GM21381 (cell line): ENCODE results near the gene PLCD3.

Experiments
- ATAC-seq: cut with Tn5 transposase; IDR thresholded peaks from one replicate; pipeline ENCODE4 v1.9.1; 2021; ENCODE audit warnings: mild to moderate bottlenecking, moderate library complexity; ENCODE audit not compliant: unreplicated experiment

The PLCD3 gene

GRCh38 chr17:45118691-45119090 is 13.6 kb downstream of the PLCD3 start:
- ATAC-seq: no peak

GRCh38 chr17:45117848-45118646 is 14.3 kb downstream of the PLCD3 start:
- no peak for ATAC-seq

- no peak for ATAC-seq
These were observed 15.0 kb downstream of the PLCD3 start for GRCh38 chr17:45117334-45117733.

GRCh38 chr17:45116434-45117016 is 15.8 kb downstream of the PLCD3 start:
- no peak for ATAC-seq

- ATAC-seq: no peak
These were observed 16.4 kb downstream of the PLCD3 start for GRCh38 chr17:45115871-45116270.

- ATAC-seq: no peak
These were observed 17.2 kb downstream of the PLCD3 start for GRCh38 chr17:45115015-45115625.

- ATAC-seq: no peak
These were observed 18.0 kb downstream of the PLCD3 start for GRCh38 chr17:45114117-45114932.

- ATAC-seq: no peak
These were observed 18.9 kb downstream of the PLCD3 start for GRCh38 chr17:45113424-45113754.

GRCh38 chr17:45112559-45113423 is 19.5 kb downstream of the PLCD3 start:
- ATAC-seq: no peak

GRCh38 chr17:45111850-45112249 is 20.5 kb downstream of the PLCD3 start:
- no peak for ATAC-seq

GRCh38 chr17:45110676-45111611 is 21.4 kb downstream of the PLCD3 start:
- no peak for ATAC-seq

- ATAC-seq: no peak
These were observed 23.5 kb downstream of the PLCD3 start for GRCh38 chr17:45108595-45109521.

- no peak for ATAC-seq
These were observed 24.3 kb downstream of the PLCD3 start for GRCh38 chr17:45108051-45108450.

- no peak for ATAC-seq
These were observed 24.9 kb downstream of the PLCD3 start for GRCh38 chr17:45107293-45108010.

GRCh38 chr17:45106582-45106981 is 25.7 kb downstream of the PLCD3 start:
- ATAC-seq: no peak

GRCh38 chr17:45106096-45106495 is 26.2 kb downstream of the PLCD3 start:
- ATAC-seq: no peak

GRCh38 chr17:45104907-45105624 is 27.2 kb downstream of the PLCD3 start:
- ATAC-seq: no peak
